HFFc6 (cell line): ENCODE data around the gene LSS. TPM values are rescaled to one million over a fixed set of nuclear protein-coding genes. Genes with fewer than 3 reads are reported as not detected.
"Not testable (repeated sequence)": the region's sequence is repeated elsewhere in the genome, so short reads cannot be mapped to it uniquely, and the experiment has no call there.

Experiments used
- DNase-seq: peaks from one replicate; pipeline ENCODE4 v3.0.0-alpha.2; 2018
- H3K27ac Mint-ChIP-seq: 2 replicates; pipeline ENCODE4 v1.8.0; 2020; ENCODE audit warnings: mild to moderate bottlenecking, mixed read lengths
- H3K27me3 Mint-ChIP-seq: 2 replicates; pipeline ENCODE4 v1.8.0; 2021; ENCODE audit warnings: mild to moderate bottlenecking, moderate library complexity, mixed read lengths; ENCODE audit not compliant: insufficient read depth
- H3K36me3 Mint-ChIP-seq: 2 replicates; pipeline ENCODE4 v1.8.0; 2021; ENCODE audit warnings: low read depth, mixed read lengths
- H3K4me1 Mint-ChIP-seq: 2 replicates; pipeline ENCODE4 v1.8.0; 2020; ENCODE audit warnings: low read depth, mixed read lengths
- H3K4me3 Mint-ChIP-seq: 2 replicates; pipeline ENCODE4 v1.8.0; 2020; ENCODE audit warnings: mild to moderate bottlenecking, moderate library complexity, mixed read lengths
- H3K9me3 Mint-ChIP-seq: 2 replicates; pipeline ENCODE4 v1.8.0; 2020; ENCODE audit warnings: mild to moderate bottlenecking, mixed read lengths
- CTCF ChIP-seq: fragments of 200-600 bp; sonication (generic); IDR thresholded peaks from 2 replicates; pipeline ENCODE4 v1.5.0; 2021; ENCODE audit warnings: antibody characterized with exemption, mild to moderate bottlenecking
- total RNA-seq, 6 experiments: library from RNA; stranded (reverse); fragmentation: NEBNext Ultra II Directional; extraction: Animal tissue kit (Norgen Biotek cat#: 25700); gene quantifications; 2 replicates in 1 of 6; 3 replicates in 5 of 6; pipeline ENCODE4 v1.2.3, GENCODE V29; 2021

LSS gene
- total RNA-seq, 6 experiments from 2014 or later = 47.9 to 61.3 (median 50.6) TPM

GRCh38 chr21:46245213-46245915 is 16.8 kb upstream of the LSS start:
- Mint-ChIP-seq H3K27ac (no peak overlapping the region), H3K27me3 (peaks cover 3% of the 10 kb centered on the region; the same call in 1 of the 2 replicates), H3K4me1 (no peaks in the 10 kb centered on the region), H3K4me3 (no peak overlapping the region), H3K36me3 (peaks cover 35% of the 10 kb centered on the region), H3K9me3 (no peaks in the 10 kb centered on the region)
- no peak for DNase-seq
- no peak for TF ChIP-seq CTCF

GRCh38 chr21:46244602-46245001 is 16.0 kb upstream of the LSS start:
- H3K36me3 Mint-ChIP-seq = peaks cover 33% of the 10 kb centered on the region
- no peak for TF ChIP-seq CTCF
- H3K9me3 Mint-ChIP-seq = no peaks in the 10 kb centered on the region
- peaks cover 3% of the 10 kb centered on the region; the same call in 1 of the 2 replicates for H3K27me3 Mint-ChIP-seq
- no peak overlapping the region for H3K4me3 Mint-ChIP-seq
- no peak overlapping the region for H3K27ac Mint-ChIP-seq
- DNase-seq = no peak
- no peaks in the 10 kb centered on the region for H3K4me1 Mint-ChIP-seq

- peaks cover 3% of the 10 kb centered on the region; the same call in 1 of the 2 replicates for H3K27me3 Mint-ChIP-seq
- H3K27ac Mint-ChIP-seq = no peak overlapping the region
- peaks cover 39% of the 10 kb centered on the region for H3K36me3 Mint-ChIP-seq
- TF ChIP-seq CTCF = no peak
- no peak for DNase-seq
- H3K4me1 Mint-ChIP-seq = no peaks in the 10 kb centered on the region
- H3K9me3 Mint-ChIP-seq = no peaks in the 10 kb centered on the region
- no peak overlapping the region for H3K4me3 Mint-ChIP-seq
Observed at GRCh38 chr21:46243960-46244361, 15.4 kb upstream of the LSS start.

- no peak for TF ChIP-seq CTCF
- Mint-ChIP-seq H3K9me3 (no peaks in the 10 kb centered on the region), H3K27me3 (peaks cover 3% of the 10 kb centered on the region; the same call in 1 of the 2 replicates), H3K27ac (peak overlapping the region; percentile 26; the same call in 1 of the 2 replicates), H3K4me3 (no peak overlapping the region), H3K4me1 (no peaks in the 10 kb centered on the region), H3K36me3 (peaks cover 45% of the 10 kb centered on the region)
- no peak for DNase-seq
Observed at GRCh38 chr21:46243325-46243724, 14.8 kb upstream of the LSS start.

GRCh38 chr21:46241577-46241976 is 13.0 kb upstream of the LSS start:
- Mint-ChIP-seq H3K27ac (peak overlapping the region; percentile 19; the same call in 1 of the 2 replicates), H3K36me3 (peaks cover 40% of the 10 kb centered on the region)
- not testable (repeated sequence) for H3K9me3 Mint-ChIP-seq, H3K4me3 Mint-ChIP-seq, H3K4me1 Mint-ChIP-seq, H3K27me3 Mint-ChIP-seq, DNase-seq

- Mint-ChIP-seq H3K9me3 (no peaks in the 10 kb centered on the region), H3K4me1 (no peaks in the 10 kb centered on the region), H3K36me3 (peaks cover 40% of the 10 kb centered on the region), H3K4me3 (no peak overlapping the region), H3K27me3 (peaks cover 3% of the 10 kb centered on the region; the same call in 1 of the 2 replicates), H3K27ac (no peak overlapping the region)
- TF ChIP-seq CTCF = no peak
- no peak for DNase-seq
Observed at GRCh38 chr21:46239817-46240325, 11.3 kb upstream of the LSS start.
